IMR-90 (cell line): ENCODE measurements around the gene BPIFB1. TPM values are rescaled to one million over a fixed set of nuclear protein-coding genes. Genes with fewer than 3 reads are reported as not detected.

Experiments used
- ATAC-seq: fragments of 200-7000 bp; cut with Tn5 transposase; 2 replicates; pipeline ENCODE4 v1.9.1; 2020; ENCODE audit warnings: low read depth, mild to moderate bottlenecking, moderate library complexity
- BruUV-seq: library from RNA; stranded (reverse); fragments of 400-500 nt; replicated peaks from 2 replicates; lab custom pipeline; 2021; lab: Mats Ljungman, UMichigan
- CTCF ChIA-PET: fragments of 300-600 bp; formaldehyde crosslinking; extraction: SDS; loops from one replicate; lab custom pipeline; 2021; ENCODE audit warnings: antibody characterized with exemption; lab: Yijun Ruan, JAX
- POLR2A ChIA-PET: fragments of 300-600 bp; sonication (Branson Sonifier 250); formaldehyde crosslinking; loops from one replicate; lab custom pipeline; 2022; ENCODE audit warnings: antibody characterized with exemption; ENCODE audit not compliant: unreplicated experiment; lab: Charles Lee
- DNase-seq: peaks from one replicate; pipeline ENCODE4 v3.0.0; 2013
- H2AFZ ChIP-seq: replicated peaks from 2 replicates; pipeline ENCODE3; 2013; ENCODE audit warnings: low read length, mild to moderate bottlenecking; ENCODE audit not compliant: poor library complexity
- H2AK5ac ChIP-seq: 2 replicates; pipeline ENCODE4 v1.6.1; 2013; ENCODE audit warnings: low read depth, low read length, inconsistent platforms
- H2AK9ac ChIP-seq: replicated peaks from 2 replicates; pipeline ENCODE3; 2013; ENCODE audit warnings: mild to moderate bottlenecking, low read depth, low read length, moderate library complexity; ENCODE audit not compliant: poor library complexity
- H2BK120ac ChIP-seq: 2 replicates; pipeline ENCODE4 v1.6.1; 2013; ENCODE audit warnings: low read depth, low read length, inconsistent platforms
- H2BK15ac ChIP-seq: 3 replicates; pipeline ENCODE4 v1.6.1; 2013; ENCODE audit warnings: low read depth, low read length, inconsistent platforms
- H2BK20ac ChIP-seq: 2 replicates; pipeline ENCODE4 v1.6.1; 2013; ENCODE audit warnings: low read depth, mild to moderate bottlenecking, inconsistent platforms, low read length, moderate library complexity
- H2BK5ac ChIP-seq: 2 replicates; pipeline ENCODE4 v1.6.1; 2013; ENCODE audit warnings: mild to moderate bottlenecking, low read depth, low read length, inconsistent platforms; ENCODE audit not compliant: poor library complexity, severe bottlenecking
- H3K14ac ChIP-seq: replicated peaks from 2 replicates; pipeline ENCODE4 v1.6.1; 2013; ENCODE audit warnings: low read depth, low read length, inconsistent platforms
- H3K18ac ChIP-seq: 2 replicates; pipeline ENCODE4 v1.6.1; 2013; ENCODE audit warnings: low read depth, low read length, control low read depth
- H3K23ac ChIP-seq: 2 replicates; pipeline ENCODE4 v1.6.1; 2013; ENCODE audit warnings: low read depth, low read length, inconsistent platforms
- H3K27ac ChIP-seq: 2 replicates; pipeline ENCODE4 v1.5.1; 2013; ENCODE audit warnings: mild to moderate bottlenecking, control low read depth, low read length; ENCODE audit not compliant: insufficient read depth
- H3K27me3 ChIP-seq: 2 replicates; pipeline ENCODE4 v1.6.1; 2013; ENCODE audit warnings: low read length; ENCODE audit not compliant: control insufficient read depth, insufficient read depth
- H3K36me3 ChIP-seq: 2 replicates; pipeline ENCODE4 v1.6.1; 2013; ENCODE audit warnings: low read length, mixed read lengths; ENCODE audit not compliant: control insufficient read depth, insufficient read depth
- H3K4ac ChIP-seq: 2 replicates; pipeline ENCODE4 v1.6.1; 2013; ENCODE audit warnings: low read depth, low read length, inconsistent platforms
- H3K4me1 ChIP-seq: 2 replicates; pipeline ENCODE4 v1.6.1; 2013; ENCODE audit warnings: low read length, mixed read lengths; ENCODE audit not compliant: control insufficient read depth, insufficient read depth
- H3K4me2 ChIP-seq: 2 replicates; pipeline ENCODE4 v1.6.1; 2013; ENCODE audit warnings: low read depth, mild to moderate bottlenecking, control low read depth, low read length, moderate library complexity
- H3K4me3 ChIP-seq: 2 replicates; pipeline ENCODE4 v1.5.1; 2013; ENCODE audit warnings: low read depth, mild to moderate bottlenecking, control low read depth, low read length, moderate library complexity; ENCODE audit not compliant: insufficient read depth
- H3K56ac ChIP-seq: 2 replicates; pipeline ENCODE4 v1.6.1; 2013; ENCODE audit warnings: low read length, inconsistent platforms; ENCODE audit not compliant: insufficient read depth; ENCODE audit errors: extremely low read depth
- H3K79me1 ChIP-seq, 2 experiments: 2 replicates each; pipeline ENCODE4 v1.6.1; 2013; ENCODE audit warnings: low read length in 2 of 2, inconsistent platforms in 1 of 2, low read depth in 1 of 2
- H3K9ac ChIP-seq: 2 replicates; pipeline ENCODE4 v1.6.1; 2013; ENCODE audit warnings: low read depth, low read length, control low read depth
- H3K9me1 ChIP-seq: 2 replicates; pipeline ENCODE4 v1.6.1; 2013; ENCODE audit warnings: low read length, inconsistent platforms; ENCODE audit not compliant: insufficient read depth
- H3K9me3 ChIP-seq: 2 replicates; pipeline ENCODE4 v1.6.1; 2013; ENCODE audit warnings: low read length; ENCODE audit not compliant: control insufficient read depth, insufficient read depth
- H4K20me1 ChIP-seq: 2 replicates; pipeline ENCODE4 v1.6.1; 2013; ENCODE audit warnings: low read length, inconsistent platforms; ENCODE audit not compliant: insufficient read depth
- H4K5ac ChIP-seq: 2 replicates; pipeline ENCODE4 v1.6.1; 2013; ENCODE audit warnings: mild to moderate bottlenecking, low read depth, low read length, control low read depth
- H4K8ac ChIP-seq, 2 experiments: 2 replicates each; pipeline ENCODE4 v1.6.1; 2013; ENCODE audit warnings: low read depth in 2 of 2, low read length in 2 of 2, control low read depth in 1 of 2, inconsistent platforms in 1 of 2
- H4K91ac ChIP-seq: 2 replicates; pipeline ENCODE4 v1.6.1; 2013; ENCODE audit warnings: low read depth, low read length, inconsistent platforms; ENCODE audit not compliant: insufficient read depth
- BHLHE40 ChIP-seq: fragments of 150-350 bp; IDR thresholded peaks from 2 replicates; pipeline ENCODE4 v1.6.1; 2016; ENCODE audit warnings: mild to moderate bottlenecking, low read depth, low read length
- CEBPB ChIP-seq: IDR thresholded peaks from 2 replicates; pipeline ENCODE4 v1.6.1; 2012; ENCODE audit warnings: low read depth, low read length, improper control_type of control experiment
- CHD1 ChIP-seq: IDR thresholded peaks from 2 replicates; pipeline ENCODE4 v1.6.1; 2012; ENCODE audit warnings: low read depth, low read length, improper control_type of control experiment
- ELK1 ChIP-seq: fragments of 150-350 bp; IDR thresholded peaks from 2 replicates; pipeline ENCODE4 v1.6.1; 2016; ENCODE audit warnings: low read depth, mild to moderate bottlenecking, low read length, moderate library complexity, borderline replicate concordance
- FOS ChIP-seq: fragments of 150-350 bp; IDR thresholded peaks from 2 replicates; pipeline ENCODE4 v1.6.1; 2016; ENCODE audit warnings: low read depth, low read length
- MAFK ChIP-seq: IDR thresholded peaks from 2 replicates; pipeline ENCODE4 v1.6.1; 2012; ENCODE audit warnings: low read depth, low read length, improper control_type of control experiment
- MAZ ChIP-seq: IDR thresholded peaks from 2 replicates; pipeline ENCODE4 v1.6.1; 2012; ENCODE audit warnings: low read depth, mild to moderate bottlenecking, low read length, improper control_type of control experiment, moderate library complexity, borderline replicate concordance
- MXI1 ChIP-seq: IDR thresholded peaks from 2 replicates; pipeline ENCODE4 v1.6.1; 2012; ENCODE audit warnings: low read depth, mild to moderate bottlenecking, low read length, moderate library complexity, borderline replicate concordance
- NFE2L2 ChIP-seq: fragments of 150-350 bp; IDR thresholded peaks from 2 replicates; pipeline ENCODE4 v1.6.1; 2016; ENCODE audit warnings: low read depth, mild to moderate bottlenecking, low read length
- POLR2A ChIP-seq: IDR thresholded peaks from 2 replicates; pipeline ENCODE4 v1.6.1; 2012; ENCODE audit warnings: mild to moderate bottlenecking, low read depth, low read length
- RAD21 ChIP-seq: IDR thresholded peaks from 2 replicates; pipeline ENCODE4 v1.6.1; 2012; ENCODE audit warnings: low read length, improper control_type of control experiment
- RCOR1 ChIP-seq: IDR thresholded peaks from 2 replicates; pipeline ENCODE4 v1.6.1; 2012; ENCODE audit warnings: mild to moderate bottlenecking, low read length, improper control_type of control experiment; ENCODE audit not compliant: insufficient replicate concordance
- RFX5 ChIP-seq: IDR thresholded peaks from 2 replicates; pipeline ENCODE4 v1.8.0; 2012; ENCODE audit warnings: low read depth, mild to moderate bottlenecking, low read length, moderate library complexity
- SMC3 ChIP-seq: fragments of 150-350 bp; IDR thresholded peaks from 2 replicates; pipeline ENCODE4 v1.6.1; 2016; ENCODE audit warnings: low read depth, mild to moderate bottlenecking, antibody characterized with exemption, low read length, moderate library complexity
- USF2 ChIP-seq: fragments of 150-350 bp; IDR thresholded peaks from 2 replicates; pipeline ENCODE4 v1.6.1; 2017; ENCODE audit warnings: mild to moderate bottlenecking, antibody characterized with exemption, low read length, low read depth
- WGBS, 2 experiments: methylation state at CpG; one replicate each; pipeline versions ENCODE4 v1.1.5 to v1.1.7; 2013; ENCODE audit warnings: missing lambda C conversion rate in 2 of 2; ENCODE audit not compliant: insufficient read length in 1 of 2; ENCODE audit errors: extremely low coverage in 2 of 2; 5-methylcytosine and 5-hydroxymethylcytosine counted together
- dilution Hi-C: fragments of 300-500 bp; cut with HindIII; formaldehyde crosslinking; loops from one replicate; pipeline ENCODE4 v1.14.3; 2018; ENCODE audit warnings: low sequenced_read_pairs; ENCODE audit not compliant: unreplicated experiment
- in situ Hi-C: fragments of 300-500 bp; cut with MboI; formaldehyde crosslinking; loops from 3 replicates; pipeline ENCODE4 v1.14.3; 2019; ENCODE audit warnings: low sequenced_read_pairs, inconsistent platforms, mixed read lengths
- intact Hi-C: fragments of 100-400 bp; cut with micrococcal nuclease; formaldehyde crosslinking; loops from 2 replicates; pipeline ENCODE4 v1.10.0; 2022
- polyA plus RNA-seq, 3 experiments: library from polyadenylated mRNA; depleted of rRNA; stranded (reverse); fragments of >200 nt; gene quantifications; 2 replicates each; pipeline ENCODE4 v1.2.3, GENCODE V29; 2012; ENCODE audit warnings: low replicate concordance in 1 of 3
- total RNA-seq: library from RNA; depleted of rRNA; stranded (reverse); fragments of >200 nt; gene quantifications from 2 replicates; pipeline ENCODE4 v1.2.3, GENCODE V29; 2012
- TF ChIP-seq, protein P1 (sequence below): conservative IDR thresholded peaks from 2 replicates; pipeline ENCODE4 v1.5.1; 2012; ENCODE audit warnings: mild to moderate bottlenecking, low read depth, low read length, improper control_type of control experiment

Gene BPIFB1
- total and polyA plus RNA-seq, 2 of the 4 experiments (the other 2 are of a cell fraction): not detected

DNA sequence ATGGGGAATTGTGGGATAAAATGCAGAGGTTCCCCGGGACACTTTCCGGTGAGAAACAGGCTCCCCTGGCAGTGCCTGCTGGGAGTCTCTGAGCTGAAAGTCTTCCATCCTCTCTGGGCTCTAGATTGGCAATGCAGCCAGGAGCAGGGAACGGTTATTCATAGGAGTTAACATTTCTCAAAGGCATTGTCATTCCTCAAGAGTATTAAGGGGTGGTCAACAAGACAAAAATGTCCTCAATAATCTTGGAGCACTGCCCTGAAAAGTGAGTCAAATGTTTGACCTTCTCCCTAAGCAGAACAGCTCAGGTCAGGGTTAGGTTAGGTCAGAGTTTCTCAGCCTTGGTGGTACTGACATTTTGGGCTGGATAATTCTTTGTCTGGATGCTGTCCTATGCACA is 13.2 kb downstream of the BPIFB1 start:
- Histone ChIP-seq H3K27ac (no peak overlapping the region), H3K9me1 (no peaks in the 10 kb centered on the region), H3K36me3 (no peaks in the 10 kb centered on the region), H2BK120ac (no peak overlapping the region), H2BK20ac (no peak overlapping the region), H3K4me2 (no peak overlapping the region), H3K9ac (no peak overlapping the region), H3K27me3 (peaks cover 22% of the 10 kb centered on the region), H3K18ac (no peak overlapping the region), H3K23ac (no peak overlapping the region; the same call in 1 of the 2 replicates), H3K9me3 (no peaks in the 10 kb centered on the region), H3K79me1 (no peaks in the 10 kb centered on the region), H4K5ac (no peak overlapping the region), H2BK15ac (no peak overlapping the region), H3K4me1 (no peaks in the 10 kb centered on the region), H4K91ac (no peak overlapping the region), H3K14ac (no peak overlapping the region), H2AK9ac (no peak overlapping the region), H4K20me1 (peaks cover 4% of the 10 kb centered on the region; the same call in 1 of the 2 replicates), H2BK5ac (no peak overlapping the region), H3K4ac (no peak overlapping the region), H3K4me3 (no peak overlapping the region), H3K56ac (no peak overlapping the region), H4K8ac (no peak overlapping the region), H2AK5ac (no peak overlapping the region), H2AFZ (no peak overlapping the region)
- DNase-seq (no peak), ATAC-seq (no peak)
- WGBS, 2 experiments: no CpG with 5 or more reads among the region's 3 CpGs
- no peak for TF ChIP-seq CEBPB
- TF ChIP-seq, protein P1, sequence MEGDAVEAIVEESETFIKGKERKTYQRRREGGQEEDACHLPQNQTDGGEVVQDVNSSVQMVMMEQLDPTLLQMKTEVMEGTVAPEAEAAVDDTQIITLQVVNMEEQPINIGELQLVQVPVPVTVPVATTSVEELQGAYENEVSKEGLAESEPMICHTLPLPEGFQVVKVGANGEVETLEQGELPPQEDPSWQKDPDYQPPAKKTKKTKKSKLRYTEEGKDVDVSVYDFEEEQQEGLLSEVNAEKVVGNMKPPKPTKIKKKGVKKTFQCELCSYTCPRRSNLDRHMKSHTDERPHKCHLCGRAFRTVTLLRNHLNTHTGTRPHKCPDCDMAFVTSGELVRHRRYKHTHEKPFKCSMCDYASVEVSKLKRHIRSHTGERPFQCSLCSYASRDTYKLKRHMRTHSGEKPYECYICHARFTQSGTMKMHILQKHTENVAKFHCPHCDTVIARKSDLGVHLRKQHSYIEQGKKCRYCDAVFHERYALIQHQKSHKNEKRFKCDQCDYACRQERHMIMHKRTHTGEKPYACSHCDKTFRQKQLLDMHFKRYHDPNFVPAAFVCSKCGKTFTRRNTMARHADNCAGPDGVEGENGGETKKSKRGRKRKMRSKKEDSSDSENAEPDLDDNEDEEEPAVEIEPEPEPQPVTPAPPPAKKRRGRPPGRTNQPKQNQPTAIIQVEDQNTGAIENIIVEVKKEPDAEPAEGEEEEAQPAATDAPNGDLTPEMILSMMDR: no peak
- TF ChIP-seq RCOR1: no peak
- no peak for TF ChIP-seq MAZ
- TF ChIP-seq NFE2L2: no peak
- TF ChIP-seq ELK1: no peak
- no peak for TF ChIP-seq BHLHE40
- no peak for TF ChIP-seq RAD21
- TF ChIP-seq SMC3: no peak
- TF ChIP-seq POLR2A: no peak
- TF ChIP-seq USF2: no peak
- TF ChIP-seq FOS: no peak
- no peak for TF ChIP-seq RFX5
- TF ChIP-seq MAFK: no peak
- TF ChIP-seq CHD1: no peak
- no peak for TF ChIP-seq MXI1
- dilution Hi-C loops (no loop called here), in situ Hi-C loops (no loop called here), intact Hi-C loops (no loop called here)
- POLR2A ChIA-PET: no interaction called here
- CTCF ChIA-PET: no interaction called here
- no TSS peak for BruUV-seq
